ENCODE results near the gene DISC1. TPM values are rescaled to one million over a fixed set of nuclear protein-coding genes. Genes with fewer than 3 reads are reported as not detected.
A peak's percentile ranks its signal among the peaks of the same experiment; 100 is the strongest.

Gene DISC1
- total and polyA plus RNA-seq, 7 experiments from 2014 or later, result 7.8 to 33.8 (median 17.1) TPM

DNA sequence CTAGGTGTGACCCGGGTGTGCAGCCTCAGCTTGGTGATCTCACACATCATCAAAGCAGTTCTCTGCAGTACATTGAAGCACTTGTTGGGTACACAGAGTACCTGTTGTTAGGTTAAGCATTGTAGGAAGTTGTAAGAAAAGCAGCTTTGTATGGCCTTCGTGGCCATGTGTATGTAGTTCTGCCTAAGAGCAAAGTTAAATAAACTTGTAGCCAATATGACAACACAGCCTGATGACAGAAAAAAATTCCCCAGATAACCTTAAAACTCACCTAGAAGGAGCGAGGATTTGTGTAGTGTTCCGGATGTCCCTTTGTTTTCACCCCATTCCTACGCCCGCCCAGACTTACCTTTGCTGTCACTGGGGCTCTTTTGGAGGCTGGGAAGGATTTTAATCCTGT lies 48.0 kb downstream of the DISC1 start:
- no peak overlapping the region for H3K4me3 ChIP-seq (ENCODE audit: low read length)
- peaks cover 0 to 4% (median 0%) of the 10 kb centered on the region in 3 experiments for H3K9me3 ChIP-seq (ENCODE audit: control insufficient read depth in 2 of 3, low read length in 3 of 3)
- ChIA-PET POLR2A (interaction anchor here (1.1 kb wide), 1 partner anchor 9 kb away, joined by 5 read pairs; no protein-coding TSS in a partner anchor), CTCF (no interaction called here)
- Mint-ChIP-seq H3K9me3 (peaks cover 0 to 18% (median 10%) of the 10 kb centered on the region in 11 donors), H3K4me3 (peak overlapping the region in 7 of 10 donors; percentile 1 to 68 (median 44)), H3K27ac (peak overlapping the region in 3 of 9 donors; percentile 34 to 85 (median 40)), H3K36me3 (peaks cover 9 to 36% (median 28%) of the 10 kb centered on the region in 5 donors), H3K4me1 (peaks cover 14 to 80% (median 60%) of the 10 kb centered on the region in 7 donors), H3K27me3 (no peaks in the 10 kb centered on the region)
- no peaks in the 10 kb centered on the region for H3K36me3 ChIP-seq (ENCODE audit: control insufficient read depth in 2 of 3, insufficient read depth in 3 of 3, low read length in 3 of 3)
- ATAC-seq (no peak), DNase-seq (peak in 5 of 9 donors; percentile 3 to 48 (median 20))
- no peak overlapping the region for H3K27ac ChIP-seq (ENCODE audit: low read depth, low read length)
- H3K27me3 ChIP-seq (ENCODE audit: control insufficient read depth in 2 of 2, insufficient read depth in 2 of 2, low read length in 2 of 2), result no peaks in the 10 kb centered on the region
- peaks cover 0 to 18% of the 10 kb centered on the region in 2 donors for H3K4me1 ChIP-seq (ENCODE audit: control insufficient read depth in 2 of 2, insufficient read depth in 2 of 2, low read length in 2 of 2)
- intact Hi-C loops (cut with micrococcal nuclease), result no loop called here

DNA sequence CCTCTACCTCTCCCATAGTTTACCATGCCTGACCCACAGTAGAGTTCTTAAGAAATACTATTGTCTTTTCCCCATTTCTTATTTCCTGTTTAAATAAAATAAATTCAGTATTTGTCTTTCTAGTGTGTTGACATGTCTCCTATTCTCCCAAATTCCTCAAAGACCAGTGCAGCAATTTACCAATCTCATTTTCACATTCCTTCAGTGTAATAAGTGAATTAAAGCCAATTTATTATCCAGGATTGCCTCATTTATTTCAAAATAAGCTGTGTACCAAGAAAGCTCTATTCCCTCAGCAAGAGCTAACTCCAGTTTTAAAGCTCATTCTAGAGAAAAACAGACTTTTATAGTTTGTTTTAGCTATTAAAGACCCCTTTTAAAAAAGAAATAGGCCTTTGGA lies 49.9 kb downstream of the DISC1 start:
- peak overlapping the region in 1 of 9 donors; percentile 18 for H3K27ac Mint-ChIP-seq
- H3K27ac ChIP-seq (ENCODE audit: low read depth, low read length), result no peak overlapping the region
- peaks cover 14 to 82% (median 68%) of the 10 kb centered on the region in 7 donors for H3K4me1 Mint-ChIP-seq
- no peak for DNase-seq
- H3K27me3 Mint-ChIP-seq, result no peaks in the 10 kb centered on the region
- H3K9me3 ChIP-seq (ENCODE audit: control insufficient read depth in 2 of 3, low read length in 3 of 3), result no peaks in the 10 kb centered on the region
- no peak overlapping the region for H3K4me3 ChIP-seq (ENCODE audit: low read length)
- ATAC-seq, result no peak
- intact Hi-C loops (cut with micrococcal nuclease), result no loop called here
- peaks cover 4 to 22% (median 13%) of the 10 kb centered on the region in 5 donors for H3K36me3 Mint-ChIP-seq
- ChIA-PET POLR2A (no interaction called here), CTCF (no interaction called here)
- H3K4me1 ChIP-seq (ENCODE audit: control insufficient read depth in 2 of 2, insufficient read depth in 2 of 2, low read length in 2 of 2), result peaks cover 0 to 18% of the 10 kb centered on the region in 2 donors
- no peaks in the 10 kb centered on the region for H3K9me3 Mint-ChIP-seq
- no peak overlapping the region for H3K4me3 Mint-ChIP-seq
- H3K36me3 ChIP-seq (ENCODE audit: control insufficient read depth in 2 of 3, insufficient read depth in 3 of 3, low read length in 3 of 3), result no peaks in the 10 kb centered on the region
- no peaks in the 10 kb centered on the region for H3K27me3 ChIP-seq (ENCODE audit: control insufficient read depth in 2 of 2, insufficient read depth in 2 of 2, low read length in 2 of 2)

DNA sequence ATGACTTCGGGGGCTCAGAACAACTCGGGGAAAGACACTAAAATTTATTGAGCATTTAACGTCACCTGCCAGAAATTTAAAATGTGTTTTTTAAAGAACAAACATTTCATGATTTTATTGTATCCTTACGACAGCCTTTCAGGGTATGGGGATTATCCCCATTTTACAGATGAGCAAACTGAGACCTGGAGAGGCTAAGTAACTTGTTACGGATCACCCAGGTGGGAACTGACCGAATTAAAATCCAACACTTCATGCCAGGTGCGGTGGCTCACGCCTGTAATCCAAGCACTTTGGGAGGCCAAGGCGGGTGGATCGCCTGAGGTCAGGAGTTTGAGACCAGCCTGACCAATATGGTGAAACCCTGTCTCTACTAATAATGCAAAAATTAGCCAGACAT lies 50.9 kb downstream of the DISC1 start:
- peaks cover 4 to 22% (median 13%) of the 10 kb centered on the region in 5 donors for H3K36me3 Mint-ChIP-seq
- H3K27ac ChIP-seq (ENCODE audit: low read depth, low read length), result no peak overlapping the region
- peak overlapping the region in 1 of 9 donors; percentile 6 for H3K27ac Mint-ChIP-seq
- no peaks in the 10 kb centered on the region for H3K9me3 Mint-ChIP-seq
- ChIA-PET POLR2A (no interaction called here), CTCF (no interaction called here)
- intact Hi-C loops (cut with micrococcal nuclease), result no loop called here
- no peaks in the 10 kb centered on the region for H3K27me3 ChIP-seq (ENCODE audit: control insufficient read depth in 2 of 2, insufficient read depth in 2 of 2, low read length in 2 of 2)
- no peaks in the 10 kb centered on the region for H3K9me3 ChIP-seq (ENCODE audit: control insufficient read depth in 2 of 3, low read length in 3 of 3)
- no peaks in the 10 kb centered on the region for H3K36me3 ChIP-seq (ENCODE audit: control insufficient read depth in 2 of 3, insufficient read depth in 3 of 3, low read length in 3 of 3)
- H3K4me3 ChIP-seq (ENCODE audit: low read length), result no peak overlapping the region
- no peak overlapping the region for H3K4me3 Mint-ChIP-seq
- peaks cover 14 to 76% (median 63%) of the 10 kb centered on the region in 7 donors for H3K4me1 Mint-ChIP-seq
- ATAC-seq (no peak), DNase-seq (no peak)
- H3K27me3 Mint-ChIP-seq, result no peaks in the 10 kb centered on the region
- H3K4me1 ChIP-seq (ENCODE audit: control insufficient read depth in 2 of 2, insufficient read depth in 2 of 2, low read length in 2 of 2), result peaks cover 0 to 18% of the 10 kb centered on the region in 2 donors

DNA sequence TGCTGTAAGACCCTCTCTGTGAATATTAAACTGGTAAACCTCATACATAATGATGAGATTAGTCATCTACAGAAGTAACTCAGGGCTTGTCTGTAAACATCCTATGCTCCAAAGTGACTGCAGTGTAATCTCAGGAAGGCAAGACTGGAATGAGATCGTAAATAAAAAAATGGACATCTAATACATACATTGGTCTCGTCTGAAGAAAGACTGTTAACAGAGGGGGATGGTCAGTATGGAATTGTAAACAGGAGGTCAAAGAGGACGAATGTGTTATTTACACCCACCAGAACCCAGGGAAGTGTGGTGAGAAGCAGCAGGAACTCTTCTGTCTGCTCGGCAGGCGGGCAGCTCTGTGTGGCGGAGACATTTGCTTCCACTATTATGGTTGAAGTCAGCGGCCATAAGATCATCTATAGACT lies 51.4 kb downstream of the DISC1 start:
- Histone ChIP-seq H3K9me3 (ENCODE audit: control insufficient read depth in 2 of 3, low read length in 3 of 3) (no peaks in the 10 kb centered on the region), H3K27me3 (ENCODE audit: control insufficient read depth in 2 of 2, insufficient read depth in 2 of 2, low read length in 2 of 2) (no peaks in the 10 kb centered on the region), H3K4me3 (ENCODE audit: low read length) (no peak overlapping the region), H3K36me3 (ENCODE audit: control insufficient read depth in 2 of 3, insufficient read depth in 3 of 3, low read length in 3 of 3) (no peaks in the 10 kb centered on the region), H3K4me1 (ENCODE audit: control insufficient read depth in 2 of 2, insufficient read depth in 2 of 2, low read length in 2 of 2) (peaks cover 0 to 18% of the 10 kb centered on the region in 2 donors), H3K27ac (ENCODE audit: low read depth, low read length) (no peak overlapping the region)
- H3K27ac Mint-ChIP-seq, result no peak overlapping the region
- no peaks in the 10 kb centered on the region for H3K9me3 Mint-ChIP-seq
- ATAC-seq (no peak), DNase-seq (no peak)
- intact Hi-C loops (cut with micrococcal nuclease), result no loop called here
- H3K4me1 Mint-ChIP-seq, result peaks cover 14 to 71% (median 57%) of the 10 kb centered on the region in 7 donors
- CTCF ChIA-PET, result no interaction called here
- POLR2A ChIA-PET, result no interaction called here
- no peak overlapping the region for H3K4me3 Mint-ChIP-seq
- no peaks in the 10 kb centered on the region for H3K27me3 Mint-ChIP-seq
- H3K36me3 Mint-ChIP-seq, result peaks cover 4 to 26% (median 13%) of the 10 kb centered on the region in 5 donors

DNA sequence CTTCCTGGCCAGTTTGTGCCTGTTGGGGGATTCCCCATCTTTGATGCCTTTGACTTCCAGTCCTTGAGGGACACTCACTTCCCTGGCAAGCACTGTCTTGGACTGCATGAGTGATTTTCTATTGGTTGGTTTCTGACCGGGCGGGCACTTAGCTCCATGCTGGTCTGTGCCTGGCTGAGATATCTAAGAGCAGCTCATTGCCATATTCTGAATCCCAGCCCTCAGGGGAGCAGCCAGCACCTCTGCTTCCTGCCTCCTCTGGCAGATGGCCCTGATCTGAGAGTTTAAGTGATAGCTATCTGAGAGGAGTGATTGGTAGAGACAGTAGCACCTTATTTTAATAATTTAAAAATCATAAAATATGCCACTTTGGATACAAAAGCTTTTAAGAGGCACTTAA lies 52.5 kb downstream of the DISC1 start:
- peak overlapping the region in 3 of 9 donors; percentile 14 to 54 (median 43) for H3K27ac Mint-ChIP-seq

DNA sequence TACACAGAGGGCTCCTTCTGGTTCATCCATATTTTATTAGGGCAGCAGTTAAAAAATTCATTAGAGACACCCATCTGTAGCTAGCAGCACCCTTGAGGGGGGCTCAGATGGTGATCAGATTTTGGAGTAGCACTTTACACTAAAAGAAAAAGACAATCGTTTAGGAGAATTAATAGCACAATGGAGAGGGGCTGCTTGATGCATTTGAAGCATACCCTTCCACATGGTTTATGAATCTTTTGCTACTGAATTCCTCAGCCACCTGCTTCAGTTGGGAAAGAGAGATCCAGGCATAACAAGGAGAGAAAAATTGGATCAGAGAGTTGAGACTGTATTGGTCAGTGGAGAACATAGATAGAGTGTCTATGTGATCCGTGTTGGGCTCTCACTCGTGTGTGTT lies 54.4 kb downstream of the DISC1 start:
- intact Hi-C loops (cut with micrococcal nuclease), result no loop called here
- POLR2A ChIA-PET, result no interaction called here
- H3K4me1 ChIP-seq (ENCODE audit: control insufficient read depth in 2 of 2, insufficient read depth in 2 of 2, low read length in 2 of 2), result no peaks in the 10 kb centered on the region
- H3K4me3 Mint-ChIP-seq, result no peak overlapping the region
- no peak overlapping the region for H3K4me3 ChIP-seq (ENCODE audit: low read length)
- ATAC-seq, result no peak
- peaks cover 2 to 42% (median 31%) of the 10 kb centered on the region in 7 donors for H3K4me1 Mint-ChIP-seq
- H3K36me3 Mint-ChIP-seq, result peaks cover 4 to 32% (median 22%) of the 10 kb centered on the region in 5 donors
- peak overlapping the region in 1 of 9 donors; percentile 37 for H3K27ac Mint-ChIP-seq
- H3K27me3 ChIP-seq (ENCODE audit: control insufficient read depth in 2 of 2, insufficient read depth in 2 of 2, low read length in 2 of 2), result no peaks in the 10 kb centered on the region
- H3K9me3 ChIP-seq (ENCODE audit: control insufficient read depth in 2 of 3, low read length in 3 of 3), result peaks cover 0 to under 1% (median 0%) of the 10 kb centered on the region in 3 experiments
- no peak for DNase-seq
- no peaks in the 10 kb centered on the region for H3K27me3 Mint-ChIP-seq
- peaks cover 0 to 4% (median 0%) of the 10 kb centered on the region in 11 donors for H3K9me3 Mint-ChIP-seq
- no peaks in the 10 kb centered on the region for H3K36me3 ChIP-seq (ENCODE audit: control insufficient read depth in 2 of 3, insufficient read depth in 3 of 3, low read length in 3 of 3)
- CTCF ChIA-PET, result no interaction called here
- no peak overlapping the region for H3K27ac ChIP-seq (ENCODE audit: low read depth, low read length)

More for the DNA sequence above, 52.5 kb downstream of the DISC1 start:
- intact Hi-C loops (cut with micrococcal nuclease), result no loop called here
- Mint-ChIP-seq H3K9me3 (peaks cover 0 to 2% (median 0%) of the 10 kb centered on the region in 11 donors), H3K4me3 (no peak overlapping the region), H3K27me3 (no peaks in the 10 kb centered on the region), H3K36me3 (peaks cover 4 to 31% (median 14%) of the 10 kb centered on the region in 5 donors), H3K4me1 (peaks cover 13 to 60% (median 49%) of the 10 kb centered on the region in 7 donors)
- DNase-seq, result no peak
- Histone ChIP-seq H3K4me1 (ENCODE audit: control insufficient read depth in 2 of 2, insufficient read depth in 2 of 2, low read length in 2 of 2) (peaks cover 0 to 14% of the 10 kb centered on the region in 2 donors), H3K27me3 (ENCODE audit: control insufficient read depth in 2 of 2, insufficient read depth in 2 of 2, low read length in 2 of 2) (no peaks in the 10 kb centered on the region), H3K27ac (ENCODE audit: low read depth, low read length) (no peak overlapping the region), H3K36me3 (ENCODE audit: control insufficient read depth in 2 of 3, insufficient read depth in 3 of 3, low read length in 3 of 3) (no peaks in the 10 kb centered on the region), H3K9me3 (ENCODE audit: control insufficient read depth in 2 of 3, low read length in 3 of 3) (no peaks in the 10 kb centered on the region), H3K4me3 (ENCODE audit: low read length) (no peak overlapping the region)
- ChIA-PET CTCF (no interaction called here), POLR2A (no interaction called here)
- no peak for ATAC-seq

DNA sequence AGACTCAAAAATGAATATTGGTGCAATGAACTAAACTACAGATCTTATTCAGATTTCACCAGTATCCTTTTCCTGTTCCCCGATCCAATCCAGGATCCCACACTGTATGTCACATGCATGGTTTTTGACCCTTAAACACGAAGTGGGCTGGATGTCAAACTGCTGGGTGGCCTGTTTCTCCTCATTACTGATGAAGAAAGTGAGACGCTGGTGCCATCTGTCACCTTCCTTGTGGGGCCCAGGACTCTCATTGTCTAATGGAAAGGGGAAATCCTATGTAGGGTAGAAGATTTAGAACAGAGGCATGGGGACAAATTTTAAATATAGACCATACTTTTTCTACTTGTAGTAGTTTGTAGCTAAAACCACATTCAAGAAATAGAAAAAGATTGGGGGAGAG lies 56.2 kb downstream of the DISC1 start:
- Histone ChIP-seq H3K4me1 (ENCODE audit: control insufficient read depth in 2 of 2, insufficient read depth in 2 of 2, low read length in 2 of 2) (no peaks in the 10 kb centered on the region), H3K27me3 (ENCODE audit: control insufficient read depth in 2 of 2, insufficient read depth in 2 of 2, low read length in 2 of 2) (no peaks in the 10 kb centered on the region), H3K9me3 (ENCODE audit: control insufficient read depth in 2 of 3, low read length in 3 of 3) (peaks cover 0 to 6% (median 0%) of the 10 kb centered on the region in 3 experiments), H3K36me3 (ENCODE audit: control insufficient read depth in 2 of 3, insufficient read depth in 3 of 3, low read length in 3 of 3) (no peaks in the 10 kb centered on the region), H3K4me3 (ENCODE audit: low read length) (no peak overlapping the region), H3K27ac (ENCODE audit: low read depth, low read length) (no peak overlapping the region)
- H3K36me3 Mint-ChIP-seq, result peaks cover 11 to 36% (median 24%) of the 10 kb centered on the region in 5 donors
- POLR2A ChIA-PET, result no interaction called here
- CTCF ChIA-PET, result no interaction called here
- H3K4me1 Mint-ChIP-seq, result peaks cover 2 to 34% (median 25%) of the 10 kb centered on the region in 7 donors
- peak overlapping the region in 1 of 9 donors; percentile 27 for H3K27ac Mint-ChIP-seq
- no peak for DNase-seq
- intact Hi-C loops (cut with micrococcal nuclease), result no loop called here
- no peak for ATAC-seq
- no peak overlapping the region for H3K4me3 Mint-ChIP-seq
- no peaks in the 10 kb centered on the region for H3K27me3 Mint-ChIP-seq
- peaks cover 0 to 15% (median 6%) of the 10 kb centered on the region in 11 donors for H3K9me3 Mint-ChIP-seq
